Skeletal muscle cell (primary cell): ENCODE measurements around the gene WDFY1.
"Not testable (repeated sequence)": the region's sequence is repeated elsewhere in the genome, so short reads cannot be mapped to it uniquely, and the experiment has no call there.

Experiments
- DNase-seq: peaks from one replicate; pipeline ENCODE4 v3.0.0-alpha.2; 2010; ENCODE audit warnings: low read depth
- H3K4me3 ChIP-seq: 2 replicates; pipeline ENCODE4 v1.5.1; 2011; ENCODE audit warnings: low read depth, mild to moderate bottlenecking, control low read depth, low read length, moderate library complexity

Gene WDFY1

GRCh38 chr2:223967981-223968380 lies 22.8 kb upstream of the WDFY1 start:
- no peak overlapping the region for H3K4me3 ChIP-seq
- DNase-seq, result peak; percentile 36

GRCh38 chr2:223959688-223960087 lies 14.6 kb upstream of the WDFY1 start:
- no peak for DNase-seq
- H3K4me3 ChIP-seq, result no peak overlapping the region

GRCh38 chr2:223957092-223957851 lies 12.1 kb upstream of the WDFY1 start, which contains the start of gene MRPL44:
MRPL44 (plus strand) TSS chr2:223957463; CDS start chr2:223957473, 10 bp downstream.
- DNase-seq, result peak; percentile 89

DNA sequence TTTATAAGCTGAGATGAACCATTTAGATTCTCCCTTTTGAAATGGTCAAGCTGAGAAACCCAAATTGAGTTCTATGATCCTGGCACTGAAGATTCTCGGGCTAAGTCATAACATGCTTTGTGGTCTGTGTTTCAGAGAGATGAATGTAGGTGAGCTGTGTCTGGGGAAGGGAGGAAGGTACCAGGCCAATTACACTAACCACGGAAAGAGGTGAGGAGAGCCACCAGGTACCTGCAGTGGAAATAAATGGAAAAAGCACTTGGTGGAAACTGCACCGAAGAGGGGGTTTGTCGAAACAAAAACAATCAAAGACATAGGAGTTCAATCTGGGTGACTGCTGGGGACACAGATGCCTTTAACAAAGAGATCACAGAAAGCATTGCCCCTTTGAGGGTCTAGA lies 11.2 kb upstream of the WDFY1 start:
- DNase-seq, result no peak
- H3K4me3 ChIP-seq, result no peak overlapping the region

More at GRCh38 chr2:223957092-223957851, 12.1 kb upstream of the WDFY1 start, which contains the start of gene MRPL44:
- H3K4me3 ChIP-seq, result peak within 1 kb of the TSS; percentile 95

DNA sequence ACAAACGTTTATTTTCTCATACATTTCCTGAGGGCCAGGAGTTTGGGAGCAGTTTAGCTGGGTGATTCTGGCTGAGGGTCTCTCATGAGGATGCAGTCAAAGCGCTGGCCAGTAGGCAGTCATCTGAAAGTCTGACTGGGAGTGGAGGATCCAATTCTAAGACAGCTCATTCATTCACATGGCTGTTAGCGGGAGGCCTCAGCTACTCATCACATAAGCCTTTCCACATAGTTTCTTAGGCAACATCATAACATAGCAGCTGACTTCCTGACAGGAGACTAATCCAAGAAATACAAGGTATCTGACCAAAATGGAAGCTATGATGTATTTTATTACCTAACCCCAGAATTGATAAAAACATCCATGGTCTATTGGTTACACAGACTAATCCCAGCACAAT lies 9.3 kb upstream of the WDFY1 start:
- H3K4me3 ChIP-seq, result no peak overlapping the region
- DNase-seq, result peak; percentile 82

DNA sequence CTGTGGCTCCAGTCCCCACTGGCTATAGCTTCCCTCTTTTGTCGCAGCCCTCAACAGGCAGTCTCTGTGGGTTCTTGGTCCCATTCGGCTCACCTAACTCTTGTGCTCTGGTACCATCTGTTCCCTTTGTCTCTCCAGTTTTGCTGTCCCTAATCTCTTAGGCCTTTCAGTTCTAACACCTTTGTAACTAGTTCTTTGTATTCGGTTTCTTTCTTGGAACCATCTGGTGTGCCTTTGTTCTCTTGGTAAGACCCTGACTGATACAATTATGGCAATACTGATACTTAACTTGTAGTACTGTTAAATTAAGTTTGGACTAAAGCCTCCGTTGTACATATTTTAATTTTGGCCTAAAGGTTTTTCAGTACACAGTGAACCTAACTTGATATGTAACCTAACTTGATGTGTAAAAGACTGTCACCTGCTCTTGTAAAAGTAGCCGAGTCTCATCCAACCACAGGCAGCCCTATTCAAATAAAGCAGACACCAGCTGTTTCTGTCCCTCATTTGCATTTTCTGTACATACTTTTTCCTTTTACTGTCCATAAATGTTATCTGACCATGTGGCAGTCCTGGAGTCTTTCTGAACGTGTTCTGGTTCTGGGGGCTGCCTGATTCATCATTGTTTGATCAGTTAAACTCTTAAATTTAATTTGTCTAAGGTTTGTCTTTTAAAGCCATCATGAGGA lies 7.3 kb upstream of the WDFY1 start:
- DNase-seq, result no peak
- no peak overlapping the region for H3K4me3 ChIP-seq

GRCh38 chr2:223950448-223951347 lies 5.6 kb upstream of the WDFY1 start:
- H3K4me3 ChIP-seq, result no peak overlapping the region
- no peak for DNase-seq

DNA sequence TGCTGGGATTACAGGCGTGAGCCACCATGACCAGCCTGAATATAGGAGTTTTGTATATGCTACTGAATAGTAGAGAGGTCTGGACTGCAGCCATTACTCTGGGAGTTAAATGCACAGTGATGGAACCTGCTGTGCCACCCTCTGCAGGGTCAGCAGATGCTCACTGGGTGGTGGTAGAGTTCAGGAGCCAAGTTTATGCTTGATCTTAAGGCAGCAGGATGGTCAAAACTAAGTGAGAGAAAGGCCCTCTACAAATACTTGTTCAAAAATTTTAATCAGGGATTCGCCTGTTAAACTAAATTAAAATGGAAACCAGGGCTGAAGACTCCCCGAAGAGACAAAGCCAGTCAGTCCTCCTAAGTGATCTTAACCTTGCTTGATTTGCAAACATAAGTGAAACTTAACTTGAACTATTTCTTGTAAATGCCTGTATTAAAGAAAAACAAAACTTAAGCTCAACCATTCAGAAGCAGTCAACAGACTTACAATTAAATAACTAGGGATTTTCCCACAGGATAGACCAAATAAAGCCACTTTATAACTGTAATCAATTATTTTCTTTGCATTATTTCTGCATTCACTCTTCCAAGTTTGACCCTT lies 4.2 kb upstream of the WDFY1 start:
- DNase-seq, result no peak
- H3K4me3 ChIP-seq, result no peak overlapping the region

DNA sequence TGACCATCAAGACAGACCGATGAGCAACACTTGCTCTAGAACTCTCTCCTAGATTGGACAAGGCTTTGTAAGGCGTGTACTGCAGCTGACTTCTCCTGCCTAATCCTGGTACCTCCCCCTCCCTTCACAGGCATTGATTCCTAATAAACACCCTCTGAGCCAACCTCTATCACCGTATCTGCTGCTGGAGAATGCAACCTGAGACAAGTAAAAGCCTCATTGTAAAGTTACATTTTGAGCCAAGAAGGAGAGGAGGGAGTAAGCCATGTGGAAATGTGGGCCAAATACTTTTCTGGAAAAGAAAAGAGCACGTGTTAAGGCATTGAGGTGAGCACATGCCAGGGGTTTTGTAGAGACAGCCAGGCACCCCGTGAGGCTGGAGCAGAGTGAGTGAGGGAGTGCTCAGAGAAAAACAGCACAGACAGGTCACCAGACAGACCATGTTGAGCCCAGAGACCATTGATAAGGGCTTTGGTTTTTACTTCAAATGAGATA lies 2.6 kb upstream of the WDFY1 start:
- DNase-seq, result no peak
- H3K4me3 ChIP-seq, result no peak overlapping the region

DNA sequence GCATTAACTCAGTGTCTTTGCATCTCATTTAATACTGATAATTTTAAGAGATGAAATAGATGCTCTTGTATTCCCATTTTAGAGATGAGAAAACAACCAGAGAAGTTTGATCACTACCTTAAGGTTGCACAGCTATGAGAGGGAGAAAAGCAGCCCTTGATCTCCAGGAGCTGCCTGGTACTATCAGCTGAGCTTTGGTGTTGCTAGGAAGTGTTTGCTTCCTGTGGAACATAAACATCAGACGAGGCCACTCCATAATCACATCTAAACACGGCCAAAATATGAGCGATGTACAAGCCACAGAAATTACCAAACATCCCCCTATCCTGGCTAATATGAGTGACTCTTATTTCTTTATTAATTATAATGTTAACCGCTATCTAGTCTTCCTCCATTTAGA lies 620 bp upstream of the WDFY1 start:
- no peak for DNase-seq
- H3K4me3 ChIP-seq, result no peak overlapping the region

DNA sequence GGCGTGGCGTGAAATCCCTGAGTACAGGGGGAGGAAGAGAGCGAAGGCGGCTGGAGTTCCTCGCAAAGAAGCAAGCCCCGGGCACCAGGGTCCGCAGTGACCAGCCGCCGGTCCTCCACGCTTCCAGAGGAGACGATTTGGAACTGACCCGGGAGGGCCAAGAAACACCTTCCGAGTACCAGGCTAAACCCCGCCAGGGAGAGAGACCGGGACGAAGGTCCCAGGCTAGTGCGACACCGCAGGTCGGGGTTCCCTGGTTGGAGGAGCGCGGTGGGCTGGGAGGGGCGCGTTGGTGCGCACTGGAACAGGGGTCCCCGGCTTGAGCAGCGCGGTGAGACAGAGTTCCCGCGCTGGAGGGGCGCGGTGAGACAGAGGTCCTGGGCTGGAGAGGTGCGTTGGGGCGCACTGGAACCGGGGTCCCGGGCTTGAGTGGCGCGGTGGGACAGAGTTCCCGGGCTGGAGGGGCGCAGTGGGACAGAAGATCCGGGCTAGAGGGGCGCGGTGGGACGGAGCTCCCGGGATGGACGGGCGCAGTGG lies 901 bp downstream of the WDFY1 start:
- H3K4me3 ChIP-seq, result peak overlapping the region; percentile 88
- no peak for DNase-seq

DNA sequence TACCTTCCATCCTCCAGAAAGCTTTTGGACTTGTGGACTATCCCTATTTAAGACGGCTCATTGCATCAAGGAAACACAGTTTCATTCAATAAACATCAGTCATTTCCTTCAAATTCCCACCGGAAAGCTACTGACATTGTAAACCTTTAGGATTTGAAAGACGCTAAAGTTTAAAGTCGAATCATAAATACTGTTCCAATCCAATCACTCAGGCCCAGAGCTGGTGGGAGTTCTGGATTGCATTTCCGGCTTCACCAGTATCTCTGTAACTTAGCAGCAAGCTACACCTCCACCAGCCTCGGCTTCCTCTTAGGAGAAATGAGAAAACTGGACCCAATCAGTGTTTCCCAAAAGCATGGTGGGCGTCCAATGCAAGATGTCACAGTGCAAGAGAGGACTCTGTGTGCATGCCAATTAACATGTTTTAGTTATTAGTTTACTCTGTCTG lies 1.6 kb downstream of the WDFY1 start:
- DNase-seq, result no peak
- peak overlapping the region; percentile 88 for H3K4me3 ChIP-seq

DNA sequence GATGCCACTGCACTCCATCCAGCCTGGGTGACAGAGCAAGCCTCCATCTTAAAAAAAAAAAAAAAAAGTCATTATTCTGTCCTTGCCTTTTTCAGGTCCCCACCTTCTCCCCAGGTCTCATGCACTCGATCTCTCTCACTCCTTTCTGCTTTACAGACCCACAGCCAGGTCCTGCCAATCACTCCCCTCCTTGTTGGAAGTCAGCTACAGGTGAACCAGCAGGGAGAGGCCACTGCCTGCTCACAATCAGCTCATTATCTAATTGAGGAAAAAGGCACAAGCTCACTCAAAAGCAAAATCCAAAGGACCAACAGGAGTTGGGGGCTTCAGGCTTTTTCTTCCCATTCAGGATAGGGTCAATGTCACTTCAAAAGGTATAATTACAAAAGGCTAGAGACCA lies 2.0 kb downstream of the WDFY1 start:
- peak overlapping the region; percentile 88 for H3K4me3 ChIP-seq
- DNase-seq, result no peak

DNA sequence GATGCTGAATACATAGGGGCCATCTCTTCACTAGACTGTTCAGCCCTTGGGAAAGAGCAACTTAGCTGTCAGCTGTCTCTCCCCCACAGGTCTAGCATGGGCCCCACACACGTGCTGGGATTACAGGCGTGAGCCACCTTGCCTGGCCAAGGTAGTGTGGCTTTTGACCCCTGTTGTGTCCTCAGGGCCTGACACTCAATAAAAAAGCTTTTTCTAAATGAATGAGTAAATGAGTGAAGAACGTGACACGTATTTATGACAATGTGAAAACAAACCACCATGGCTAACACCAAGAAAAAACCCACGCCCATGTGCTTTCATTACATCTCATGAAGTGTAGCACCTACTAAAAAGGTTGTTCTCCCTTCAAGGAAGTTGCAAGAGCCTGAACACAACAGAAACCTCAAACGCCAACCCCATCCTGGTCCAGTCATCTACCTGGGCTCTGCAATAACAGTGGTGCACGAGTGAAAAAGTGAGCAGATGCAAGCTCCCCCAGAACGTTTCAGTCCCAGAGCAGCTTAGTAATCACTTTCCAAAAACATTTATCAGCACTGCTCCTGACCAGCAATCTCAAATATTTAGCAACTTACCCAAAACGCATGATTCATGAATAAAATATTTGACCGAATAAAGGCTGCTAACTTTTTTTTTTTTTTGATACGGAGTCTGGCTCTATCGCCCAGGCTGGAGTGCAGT lies 3.4 kb downstream of the WDFY1 start:
- peak; percentile 36 for DNase-seq
- no peak overlapping the region for H3K4me3 ChIP-seq

DNA sequence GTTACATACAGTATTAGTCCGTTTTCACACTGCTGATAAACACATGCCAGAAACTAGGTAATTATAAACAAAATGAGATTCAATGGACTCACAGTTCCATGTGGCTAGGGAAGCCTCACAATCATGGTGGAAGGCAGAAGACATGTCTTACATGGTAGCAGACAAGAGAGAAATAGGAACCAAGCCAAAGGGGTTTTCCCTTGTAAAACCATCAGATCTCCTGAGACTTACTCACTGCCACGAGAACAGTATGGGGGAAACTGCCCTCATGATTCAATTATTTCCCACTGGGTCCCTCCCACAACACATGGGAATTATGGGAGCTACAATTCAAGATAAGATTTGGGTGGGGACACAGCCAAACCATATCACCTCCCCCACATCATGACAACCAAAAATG lies 5.7 kb downstream of the WDFY1 start:
- DNase-seq, result not testable (repeated sequence)

DNA sequence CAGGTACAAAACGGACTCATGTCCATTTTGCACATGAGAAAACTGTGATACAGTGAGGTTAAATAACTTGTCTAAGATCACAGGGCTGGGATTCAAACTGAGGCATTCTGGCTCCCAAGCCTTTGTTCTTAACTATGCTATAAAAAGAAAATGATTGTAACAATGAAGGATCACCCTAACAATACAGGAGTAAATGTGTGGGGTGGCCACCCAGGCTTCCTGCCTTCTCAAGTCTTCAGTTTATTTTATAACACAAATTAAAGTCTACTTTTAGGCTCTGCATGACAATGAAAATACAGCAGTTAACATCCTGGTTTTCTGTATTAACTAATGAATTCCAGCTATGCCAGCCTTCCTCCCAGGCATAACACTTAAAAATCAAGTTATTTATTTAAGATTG lies 7.6 kb downstream of the WDFY1 start:
- no peak overlapping the region for H3K4me3 ChIP-seq
- DNase-seq, result no peak

More for the DNA sequence above, 5.7 kb downstream of the WDFY1 start:
- not testable (repeated sequence) for H3K4me3 ChIP-seq

DNA sequence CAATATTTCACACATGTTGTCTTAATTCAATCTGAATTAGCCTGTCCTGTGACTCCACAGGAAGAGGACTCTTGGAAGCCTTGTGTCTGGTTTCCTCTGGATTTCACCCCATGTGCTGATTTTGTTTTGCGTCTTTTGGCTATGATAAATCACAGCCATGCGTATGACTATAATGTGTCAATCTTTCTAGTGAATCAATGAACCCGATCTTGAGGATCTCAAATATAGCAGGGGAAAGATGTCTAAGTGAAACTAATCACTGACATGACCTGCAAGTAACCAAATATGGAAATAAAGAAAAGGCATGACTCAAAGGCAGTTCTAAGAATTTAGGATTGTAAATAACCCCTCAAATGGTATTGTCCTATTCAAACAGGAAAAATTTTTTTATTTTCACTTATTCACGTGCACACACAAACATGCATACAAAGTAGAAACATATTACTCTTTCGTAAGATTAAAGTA lies 8.2 kb downstream of the WDFY1 start:
- no peak overlapping the region for H3K4me3 ChIP-seq
- no peak for DNase-seq

DNA sequence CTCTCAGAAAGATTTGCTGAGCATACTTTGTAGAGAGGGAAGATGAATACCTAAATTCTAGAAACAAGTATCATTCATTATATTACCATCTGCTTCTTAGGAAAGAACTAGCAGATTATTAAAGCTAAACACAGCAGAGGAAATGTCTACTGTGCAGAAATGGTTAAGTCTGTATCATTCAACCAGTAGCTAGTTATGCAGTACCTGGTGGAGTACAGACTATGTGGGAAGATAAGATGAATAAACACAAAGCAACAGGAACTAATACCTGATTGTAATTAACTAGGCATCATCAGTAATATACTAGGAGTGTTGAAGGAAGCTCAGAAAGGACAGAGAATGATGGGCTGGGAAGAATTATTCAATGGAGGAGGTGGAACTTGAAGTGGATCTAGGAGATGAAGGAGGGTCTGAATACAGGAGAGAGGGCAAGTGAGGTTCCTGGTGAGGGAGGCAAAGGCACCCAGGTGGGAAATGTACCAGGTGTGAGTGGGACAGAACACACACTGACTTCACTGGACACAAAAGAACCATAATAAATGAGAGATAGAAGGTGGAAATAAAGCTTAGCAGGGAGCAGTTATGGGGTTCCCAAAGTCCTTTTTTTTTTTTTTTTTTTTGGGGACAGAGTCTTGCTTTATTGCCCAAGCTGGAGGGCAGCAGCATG lies 9.5 kb downstream of the WDFY1 start:
- DNase-seq, result no peak
- no peak overlapping the region for H3K4me3 ChIP-seq
